Activated naive CD8-positive, alpha-beta T cell treated with anti-CD3 and anti-CD28 coated beads, Interleukin-2, amount 50 U/mL, for 16 hours (primary cell): Measurements from ENCODE around the gene HIP1.
"Not testable (repeated sequence)": the region's sequence is repeated elsewhere in the genome, so short reads cannot be mapped to it uniquely, and the experiment has no call there.

Source experiments
- DNase-seq: peaks from one replicate; pipeline ENCODE4 v3.0.0-alpha.2; 2020; ENCODE audit warnings: low read depth, low spot score

The HIP1 gene

GRCh38 chr7:75616421-75617167, 122.1 kb downstream of the HIP1 start:
- DNase-seq = no peak

GRCh38 chr7:75614401-75614800, 124.3 kb downstream of the HIP1 start:
- DNase-seq = no peak

- DNase-seq = no peak
Observed at GRCh38 chr7:75613351-75613750, 125.4 kb downstream of the HIP1 start.

- DNase-seq = no peak
Observed at GRCh38 chr7:75611557-75612178, 127.1 kb downstream of the HIP1 start.

- DNase-seq = not testable (repeated sequence)
Observed at GRCh38 chr7:75609416-75609815, 129.3 kb downstream of the HIP1 start.

- DNase-seq = no peak
Observed at GRCh38 chr7:75608451-75609122, 130.2 kb downstream of the HIP1 start.

- DNase-seq = no peak
Observed at GRCh38 chr7:75604408-75604807, 134.3 kb downstream of the HIP1 start.

GRCh38 chr7:75602831-75603230, 135.9 kb downstream of the HIP1 start:
- not testable (repeated sequence) for DNase-seq

GRCh38 chr7:75601539-75601938, 137.2 kb downstream of the HIP1 start:
- no peak for DNase-seq

- DNase-seq = not testable (repeated sequence)
Observed at GRCh38 chr7:75600748-75601147, 138.0 kb downstream of the HIP1 start.

- no peak for DNase-seq
Observed at GRCh38 chr7:75599244-75599781, 139.4 kb downstream of the HIP1 start.

- DNase-seq = no peak
Observed at GRCh38 chr7:75596727-75597614, 141.8 kb downstream of the HIP1 start.

- DNase-seq = no peak
Observed at GRCh38 chr7:75595766-75596165, 143.0 kb downstream of the HIP1 start.

GRCh38 chr7:75593500-75594184, 145.1 kb downstream of the HIP1 start:
- not testable (repeated sequence) for DNase-seq

GRCh38 chr7:75591467-75592255, 147.1 kb downstream of the HIP1 start:
- no peak for DNase-seq

GRCh38 chr7:75590373-75591005, 148.3 kb downstream of the HIP1 start:
- DNase-seq = no peak

- DNase-seq = no peak
Observed at GRCh38 chr7:75584354-75584753, 154.4 kb downstream of the HIP1 start.

GRCh38 chr7:75583255-75583654, 155.5 kb downstream of the HIP1 start:
- DNase-seq = no peak

- no peak for DNase-seq
Observed at GRCh38 chr7:75579899-75580298, 158.8 kb downstream of the HIP1 start.

- DNase-seq = no peak
Observed at GRCh38 chr7:75578081-75578480, 160.7 kb downstream of the HIP1 start.
